Activated B cell treated with CpG ODN at 0.5 μM for 24 hours (primary cell): Measurements from ENCODE around the gene CD2AP. TPM values are rescaled to one million over a fixed set of nuclear protein-coding genes. Genes with fewer than 3 reads are reported as not detected.

Experiments used
- ATAC-seq: fragments of 200-7000 bp; cut with Tn5 transposase; one replicate; pipeline ENCODE4 v1.10.0; 2021; ENCODE audit warnings: low read depth, mild to moderate bottlenecking, moderate library complexity
- CTCF ChIA-PET: fragments of 350-600 bp; sonication (Branson Sonifier 250); formaldehyde crosslinking; loops from one replicate; lab custom pipeline; 2021; ENCODE audit warnings: antibody characterized with exemption; lab: Charles Lee
- POLR2A ChIA-PET: fragments of 350-600 bp; sonication (Branson Sonifier 250); formaldehyde crosslinking; loops from one replicate; lab custom pipeline; 2021; ENCODE audit warnings: antibody characterized with exemption; lab: Charles Lee
- DNase-seq: peaks from one replicate; pipeline ENCODE4 v3.0.0; 2022
- H3K27ac Mint-ChIP-seq: one replicate; pipeline ENCODE4 v1.8.0; 2020; ENCODE audit warnings: mixed read lengths
- H3K27me3 Mint-ChIP-seq: one replicate; pipeline ENCODE4 v1.8.0; 2021; ENCODE audit warnings: mixed read lengths
- H3K36me3 Mint-ChIP-seq: one replicate; pipeline ENCODE4 v1.8.0; 2021; ENCODE audit warnings: low read depth, mixed read lengths
- H3K4me1 Mint-ChIP-seq: one replicate; pipeline ENCODE4 v1.8.0; 2021; ENCODE audit warnings: mixed read lengths
- H3K4me3 Mint-ChIP-seq: one replicate; pipeline ENCODE4 v1.8.0; 2020; ENCODE audit warnings: mild to moderate bottlenecking, mixed read lengths
- H3K9me3 Mint-ChIP-seq: one replicate; pipeline ENCODE4 v1.8.0; 2020; ENCODE audit warnings: mixed read lengths
- intact Hi-C: fragments of 100-400 bp; cut with micrococcal nuclease; formaldehyde crosslinking; loops from one replicate; pipeline ENCODE4 v1.15.1; 2024
- total RNA-seq: library from RNA; stranded (reverse); gene quantifications from 2 replicates; pipeline ENCODE4 v1.2.3, GENCODE V29; 2022
- TF ChIP-seq, protein P1 (sequence below): fragments of 200-600 bp; IDR thresholded peaks from one replicate; pipeline ENCODE4 v1.8.0; 2022; ENCODE audit warnings: antibody characterized with exemption, mild to moderate bottlenecking

Gene CD2AP
- total RNA-seq, 1 donor from 2014 or later = 34.1 TPM

DNA sequence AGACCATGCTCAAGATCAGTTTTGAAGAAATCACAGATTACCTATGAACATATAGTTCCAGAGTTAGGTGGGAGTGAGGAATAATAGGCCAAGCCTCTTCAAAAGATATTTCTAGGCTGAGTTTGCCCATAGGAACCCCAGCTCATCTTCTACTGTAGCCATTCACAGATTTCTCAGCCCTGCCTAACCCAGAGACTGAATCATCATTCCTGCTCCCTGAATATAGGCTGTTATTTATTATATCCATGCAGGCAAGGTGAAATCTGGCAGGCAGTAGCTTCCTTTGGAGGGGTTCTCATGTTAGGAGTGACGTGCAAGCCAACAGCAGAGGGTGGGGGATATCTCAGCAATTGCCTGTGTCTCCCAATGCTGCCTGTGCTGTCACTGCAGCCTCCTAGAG lies 195.2 kb downstream of the CD2AP start:
- ATAC-seq = no peak
- Mint-ChIP-seq H3K4me3 (no peak overlapping the region), H3K27ac (no peak overlapping the region), H3K27me3 (peaks cover 16% of the 10 kb centered on the region), H3K4me1 (no peaks in the 10 kb centered on the region), H3K36me3 (no peaks in the 10 kb centered on the region), H3K9me3 (no peaks in the 10 kb centered on the region)
- TF ChIP-seq, protein P1, sequence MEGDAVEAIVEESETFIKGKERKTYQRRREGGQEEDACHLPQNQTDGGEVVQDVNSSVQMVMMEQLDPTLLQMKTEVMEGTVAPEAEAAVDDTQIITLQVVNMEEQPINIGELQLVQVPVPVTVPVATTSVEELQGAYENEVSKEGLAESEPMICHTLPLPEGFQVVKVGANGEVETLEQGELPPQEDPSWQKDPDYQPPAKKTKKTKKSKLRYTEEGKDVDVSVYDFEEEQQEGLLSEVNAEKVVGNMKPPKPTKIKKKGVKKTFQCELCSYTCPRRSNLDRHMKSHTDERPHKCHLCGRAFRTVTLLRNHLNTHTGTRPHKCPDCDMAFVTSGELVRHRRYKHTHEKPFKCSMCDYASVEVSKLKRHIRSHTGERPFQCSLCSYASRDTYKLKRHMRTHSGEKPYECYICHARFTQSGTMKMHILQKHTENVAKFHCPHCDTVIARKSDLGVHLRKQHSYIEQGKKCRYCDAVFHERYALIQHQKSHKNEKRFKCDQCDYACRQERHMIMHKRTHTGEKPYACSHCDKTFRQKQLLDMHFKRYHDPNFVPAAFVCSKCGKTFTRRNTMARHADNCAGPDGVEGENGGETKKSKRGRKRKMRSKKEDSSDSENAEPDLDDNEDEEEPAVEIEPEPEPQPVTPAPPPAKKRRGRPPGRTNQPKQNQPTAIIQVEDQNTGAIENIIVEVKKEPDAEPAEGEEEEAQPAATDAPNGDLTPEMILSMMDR = no peak
- DNase-seq = no peak
- intact Hi-C loops = no loop called here
- ChIA-PET POLR2A (no interaction called here), CTCF (no interaction called here)

GRCh38 chr6:47674673-47675072 lies 197.1 kb downstream of the CD2AP start:
- Mint-ChIP-seq H3K4me3 (no peak overlapping the region), H3K27ac (no peak overlapping the region), H3K4me1 (no peaks in the 10 kb centered on the region), H3K9me3 (no peaks in the 10 kb centered on the region), H3K36me3 (no peaks in the 10 kb centered on the region), H3K27me3 (peaks cover 5% of the 10 kb centered on the region)
- intact Hi-C loops = no loop called here
- CTCF ChIA-PET = no interaction called here
- ATAC-seq (no peak), DNase-seq (no peak)
- POLR2A ChIA-PET = no interaction called here
- TF ChIP-seq, protein P1 = no peak

Other genes with a start within 250 kb of the CD2AP start
- 1.0 and 1.1 TPM in 2 replicates for gene TNFRSF21, start 167.9 kb upstream of the CD2AP start, total RNA-seq
- gene ADGRF4, start 220.8 kb downstream of the CD2AP start, total RNA-seq = not detected in 2 replicates